Skeletal muscle tissue (tissue), 4 donors: ENCODE measurements around the gene TMEM229B. TPM values are rescaled to one million over a fixed set of nuclear protein-coding genes. Genes with fewer than 3 reads are reported as not detected.

Experiments
- H3K27ac ChIP-seq: one replicate; pipeline ENCODE4 v1.7.0; 2013; ENCODE audit warnings: mild to moderate bottlenecking, low read depth, low read length, inconsistent platforms
- H3K27me3 ChIP-seq, 3 donors: one replicate each; pipeline ENCODE4 v1.7.0; 2013; ENCODE audit warnings: low read length in 3 of 3; ENCODE audit not compliant: control insufficient read depth in 3 of 3, insufficient read depth in 3 of 3
- H3K36me3 ChIP-seq, 3 donors: one replicate each; pipeline ENCODE4 v1.7.0; 2013; ENCODE audit warnings: low read length in 3 of 3; ENCODE audit not compliant: control insufficient read depth in 3 of 3, insufficient read depth in 3 of 3
- H3K4me1 ChIP-seq, 3 donors: one replicate each; pipeline ENCODE4 v1.7.0; 2013; ENCODE audit warnings: low read length in 3 of 3, mild to moderate bottlenecking in 3 of 3; ENCODE audit not compliant: control insufficient read depth in 3 of 3, insufficient read depth in 3 of 3
- H3K4me3 ChIP-seq, 3 donors: one replicate each; pipeline ENCODE4 v1.7.0; 2013; ENCODE audit warnings: low read length in 3 of 3
- H3K9ac ChIP-seq, 3 donors: one replicate each; pipeline ENCODE4 v1.7.0; 2013; ENCODE audit warnings: low read length in 3 of 3, mild to moderate bottlenecking in 3 of 3, moderate library complexity in 2 of 3, low read depth in 1 of 3
- H3K9me3 ChIP-seq, 3 donors: one replicate each; pipeline ENCODE4 v1.7.0; 2013; ENCODE audit warnings: low read length in 3 of 3; ENCODE audit not compliant: control insufficient read depth in 3 of 3
- total RNA-seq: library from RNA; depleted of rRNA; stranded (reverse); fragments of >200 nt; gene quantifications from one replicate; pipeline ENCODE4 v1.2.3, GENCODE V29; 2014
- donor health status: Osteomylitis.

Gene TMEM229B
- total RNA-seq, 1 donor from 2014 or later, result 0.52 TPM

DNA sequence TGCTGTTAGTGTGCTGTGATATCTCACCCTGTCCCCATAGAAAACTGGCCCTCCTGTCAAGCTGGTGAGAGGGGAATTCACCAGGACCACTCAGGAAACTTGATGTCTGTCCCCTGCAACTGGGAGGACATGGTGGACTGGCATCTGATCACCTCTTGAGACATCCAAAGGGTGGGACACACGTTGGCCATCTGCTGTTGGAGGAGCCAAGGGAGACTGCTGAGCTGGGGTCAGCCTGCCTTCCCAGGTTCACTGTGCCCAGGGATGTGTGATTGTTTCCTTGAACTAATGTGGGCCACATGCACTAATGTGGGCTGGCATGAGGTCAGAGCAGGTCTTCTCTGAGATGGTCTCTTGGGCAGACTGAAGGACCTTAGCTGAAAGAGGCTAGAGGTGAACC, 16.7 kb upstream of the TMEM229B start:
- Histone ChIP-seq H3K9me3 (no peaks in the 10 kb centered on the region), H3K27ac (no peak overlapping the region), H3K27me3 (no peaks in the 10 kb centered on the region), H3K9ac (no peak overlapping the region), H3K36me3 (no peaks in the 10 kb centered on the region), H3K4me1 (no peaks in the 10 kb centered on the region), H3K4me3 (no peak overlapping the region)

DNA sequence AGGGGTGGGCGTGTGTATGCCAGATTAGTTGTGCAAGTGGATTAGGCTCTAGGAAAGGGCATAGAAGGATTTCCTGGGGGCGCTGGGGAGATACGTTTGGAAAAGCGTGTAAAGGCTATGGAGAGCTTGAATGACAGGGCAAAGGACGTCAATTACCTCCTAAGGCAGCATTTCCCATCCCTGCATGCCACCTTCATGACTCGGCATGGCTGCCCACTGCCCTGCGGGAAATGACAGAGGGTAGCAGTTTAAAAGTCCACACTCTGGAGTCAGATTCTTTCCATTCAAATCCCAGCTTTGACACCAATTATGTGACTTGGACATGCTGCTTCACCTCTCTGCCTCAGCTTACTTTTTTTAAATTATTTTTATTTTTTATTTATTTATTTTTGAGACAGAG, 14.8 kb upstream of the TMEM229B start:
- Histone ChIP-seq H3K9ac (no peak overlapping the region), H3K4me1 (no peaks in the 10 kb centered on the region), H3K27ac (no peak overlapping the region), H3K9me3 (no peaks in the 10 kb centered on the region), H3K36me3 (no peaks in the 10 kb centered on the region), H3K4me3 (no peak overlapping the region), H3K27me3 (no peaks in the 10 kb centered on the region)

DNA sequence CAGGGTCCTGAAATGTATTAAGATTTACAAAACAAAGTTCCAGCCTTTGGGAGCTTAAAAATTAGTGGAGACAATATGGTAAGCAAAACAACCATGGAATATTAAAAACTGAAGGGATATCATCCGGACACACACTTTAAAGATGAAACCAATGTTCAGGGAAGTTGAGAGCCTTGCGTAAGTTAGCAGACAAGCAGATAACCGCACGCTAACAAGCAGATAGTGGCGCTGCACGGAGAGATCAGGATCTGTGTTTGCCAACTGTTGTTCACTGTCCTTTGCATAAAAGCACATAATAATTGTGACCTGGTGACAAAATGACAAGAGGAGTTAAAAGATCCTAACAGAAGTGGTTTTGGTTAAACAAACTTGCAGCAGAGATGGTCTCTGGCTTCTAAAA, 14.3 kb upstream of the TMEM229B start:
- Histone ChIP-seq H3K9me3 (no peaks in the 10 kb centered on the region), H3K4me1 (no peaks in the 10 kb centered on the region), H3K36me3 (no peaks in the 10 kb centered on the region), H3K27me3 (no peaks in the 10 kb centered on the region), H3K27ac (no peak overlapping the region), H3K4me3 (no peak overlapping the region), H3K9ac (no peak overlapping the region)

DNA sequence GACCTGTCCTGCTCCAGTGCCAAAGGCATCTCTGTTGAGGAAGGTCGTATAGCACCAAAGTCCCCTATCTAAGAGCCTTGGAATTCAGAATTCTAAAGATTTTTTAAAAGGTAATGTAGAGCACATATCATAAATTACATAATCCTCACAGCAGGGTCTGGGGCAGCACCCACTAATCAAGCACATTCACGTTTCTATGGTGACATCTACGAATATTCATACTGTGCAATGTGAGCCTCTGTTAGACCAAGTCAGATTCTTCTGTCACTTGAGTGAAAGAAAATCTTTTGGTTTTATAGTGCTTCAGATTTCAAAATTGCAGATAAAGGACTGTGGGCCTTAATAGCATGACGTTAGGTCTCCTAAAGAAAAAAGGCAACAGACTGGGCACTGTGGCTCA, 13.1 kb upstream of the TMEM229B start:
- Histone ChIP-seq H3K9ac (no peak overlapping the region), H3K27ac (no peak overlapping the region)

DNA sequence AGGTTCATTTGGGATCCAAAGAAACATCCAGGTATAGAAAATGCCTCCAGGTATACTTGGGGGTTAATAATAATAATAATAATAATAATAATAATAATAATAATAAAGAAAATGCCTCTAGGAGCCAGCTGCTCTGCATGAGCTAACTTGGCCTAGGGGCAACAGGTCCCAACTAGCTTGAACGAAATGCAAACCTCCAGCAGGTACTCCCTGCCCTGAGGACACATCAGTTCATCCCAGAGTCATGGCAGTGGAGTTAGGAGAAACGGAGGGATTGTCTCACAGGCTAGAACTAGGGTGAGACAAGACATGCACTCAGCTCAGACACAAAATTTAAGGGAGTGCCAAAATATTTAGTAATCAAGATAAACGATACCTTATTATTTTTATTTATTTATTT, 12.5 kb upstream of the TMEM229B start:
- Histone ChIP-seq H3K36me3 (no peaks in the 10 kb centered on the region), H3K4me3 (no peak overlapping the region), H3K9ac (no peak overlapping the region), H3K27me3 (no peaks in the 10 kb centered on the region), H3K4me1 (no peaks in the 10 kb centered on the region), H3K27ac (no peak overlapping the region), H3K9me3 (no peaks in the 10 kb centered on the region)

More for the DNA sequence above, 13.1 kb upstream of the TMEM229B start:
- Histone ChIP-seq H3K36me3 (no peaks in the 10 kb centered on the region), H3K27me3 (no peaks in the 10 kb centered on the region), H3K4me1 (no peaks in the 10 kb centered on the region), H3K4me3 (no peak overlapping the region), H3K9me3 (no peaks in the 10 kb centered on the region)

DNA sequence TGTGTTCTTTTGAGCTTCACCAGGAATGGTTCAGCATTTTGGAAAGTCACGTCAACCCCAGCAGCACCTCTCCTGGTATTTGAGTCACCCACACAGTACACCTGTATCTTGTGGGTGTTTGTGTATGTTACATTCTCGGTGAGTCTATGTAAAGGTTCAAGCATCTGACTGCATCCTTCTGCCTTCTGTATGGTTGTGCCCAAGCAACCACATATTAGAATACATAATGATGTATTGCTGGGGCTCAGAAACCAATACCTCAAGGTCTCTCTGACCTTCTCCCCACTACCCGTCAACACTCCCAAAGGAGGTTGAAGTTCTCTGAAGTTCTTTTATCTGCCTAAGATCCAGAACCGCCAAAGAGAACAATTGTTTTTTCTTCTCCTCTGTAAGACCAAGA, 9.2 kb upstream of the TMEM229B start:
- no peaks in the 10 kb centered on the region for H3K9me3 ChIP-seq
- H3K4me3 ChIP-seq, result no peak overlapping the region
- H3K4me1 ChIP-seq, result no peaks in the 10 kb centered on the region
- H3K9ac ChIP-seq, result no peak overlapping the region
- H3K27ac ChIP-seq, result no peak overlapping the region
- no peaks in the 10 kb centered on the region for H3K27me3 ChIP-seq
- H3K36me3 ChIP-seq, result no peaks in the 10 kb centered on the region

DNA sequence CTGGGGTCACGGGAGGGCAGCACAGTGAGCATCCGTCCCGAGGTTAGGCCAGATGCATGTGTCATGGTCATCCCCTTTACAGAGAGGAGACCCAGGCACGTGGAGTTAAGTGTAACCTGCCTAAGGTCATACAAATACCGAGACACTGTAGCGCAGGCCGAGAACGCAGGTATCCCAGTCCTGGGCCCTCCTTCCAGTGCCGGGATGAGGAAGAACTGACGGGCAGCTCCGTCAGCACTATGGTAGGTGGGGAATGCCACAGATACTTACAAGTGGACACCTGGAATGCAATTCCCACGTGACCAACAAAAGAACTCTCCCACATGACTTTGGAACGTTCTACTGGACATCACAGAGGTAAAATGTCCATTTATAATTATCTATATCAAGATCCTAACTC, 8.7 kb upstream of the TMEM229B start:
- H3K36me3 ChIP-seq, result no peaks in the 10 kb centered on the region
- H3K4me1 ChIP-seq, result no peaks in the 10 kb centered on the region
- H3K9me3 ChIP-seq, result no peaks in the 10 kb centered on the region
- H3K9ac ChIP-seq, result no peak overlapping the region
- no peak overlapping the region for H3K4me3 ChIP-seq
- H3K27me3 ChIP-seq, result no peaks in the 10 kb centered on the region
- no peak overlapping the region for H3K27ac ChIP-seq

DNA sequence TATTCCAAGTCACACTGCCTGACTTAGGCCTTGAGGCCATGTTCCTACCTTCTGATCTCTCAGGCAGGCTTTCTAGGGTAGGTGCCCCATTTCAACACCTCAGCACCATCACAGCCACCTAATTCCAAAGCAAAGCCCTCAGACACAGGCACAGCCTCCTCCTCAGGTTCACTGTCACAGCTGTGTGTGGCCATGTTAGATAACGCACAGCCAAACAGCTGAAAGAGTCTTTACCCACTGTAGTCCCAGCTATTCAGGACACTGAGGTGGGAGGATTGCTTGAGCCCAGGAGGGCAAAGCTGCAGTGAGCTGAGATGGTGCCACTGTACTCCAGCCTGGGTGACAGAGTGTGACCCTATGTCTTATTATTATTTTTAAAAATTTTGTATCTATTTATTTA, 7.3 kb upstream of the TMEM229B start:
- no peak overlapping the region for H3K4me3 ChIP-seq
- no peaks in the 10 kb centered on the region for H3K27me3 ChIP-seq
- H3K9me3 ChIP-seq, result no peaks in the 10 kb centered on the region
- H3K4me1 ChIP-seq, result no peaks in the 10 kb centered on the region
- no peak overlapping the region for H3K27ac ChIP-seq
- no peak overlapping the region for H3K9ac ChIP-seq
- no peaks in the 10 kb centered on the region for H3K36me3 ChIP-seq

DNA sequence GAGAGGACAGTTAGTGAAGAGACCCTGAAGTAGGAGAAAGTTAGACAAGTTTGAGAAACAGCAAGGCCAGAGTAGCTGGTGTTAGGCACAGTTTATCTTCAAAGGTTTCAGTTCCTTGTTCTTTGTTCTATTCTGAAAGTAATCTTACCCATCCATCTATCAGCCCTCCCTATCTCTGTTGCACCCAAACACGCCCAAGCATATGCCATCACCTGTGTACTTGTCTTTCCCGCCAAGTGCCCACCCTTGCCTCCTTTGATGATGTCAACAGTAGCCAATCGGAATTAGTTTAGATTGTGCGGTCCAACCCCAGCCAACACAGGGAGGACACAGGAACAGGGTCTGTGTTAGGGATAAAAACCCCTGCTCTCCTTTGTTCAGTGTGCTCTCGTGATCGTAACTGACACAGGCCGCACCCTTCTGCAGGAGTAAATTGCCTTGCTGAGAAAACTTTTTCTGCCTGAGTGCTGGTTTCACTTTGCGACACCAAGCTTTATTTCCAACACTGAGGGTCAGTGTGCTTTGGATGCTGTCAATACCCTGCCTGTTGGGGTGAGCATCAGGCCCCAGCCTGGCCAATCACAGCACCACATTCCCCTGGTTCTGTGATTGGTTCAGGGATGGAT, 4.7 kb upstream of the TMEM229B start:
- Histone ChIP-seq H3K27me3 (no peaks in the 10 kb centered on the region), H3K9ac (no peak overlapping the region), H3K9me3 (no peaks in the 10 kb centered on the region), H3K4me3 (no peak overlapping the region), H3K36me3 (no peaks in the 10 kb centered on the region), H3K27ac (no peak overlapping the region), H3K4me1 (peaks cover 0 to 5% (median 3%) of the 10 kb centered on the region in 3 donors)

DNA sequence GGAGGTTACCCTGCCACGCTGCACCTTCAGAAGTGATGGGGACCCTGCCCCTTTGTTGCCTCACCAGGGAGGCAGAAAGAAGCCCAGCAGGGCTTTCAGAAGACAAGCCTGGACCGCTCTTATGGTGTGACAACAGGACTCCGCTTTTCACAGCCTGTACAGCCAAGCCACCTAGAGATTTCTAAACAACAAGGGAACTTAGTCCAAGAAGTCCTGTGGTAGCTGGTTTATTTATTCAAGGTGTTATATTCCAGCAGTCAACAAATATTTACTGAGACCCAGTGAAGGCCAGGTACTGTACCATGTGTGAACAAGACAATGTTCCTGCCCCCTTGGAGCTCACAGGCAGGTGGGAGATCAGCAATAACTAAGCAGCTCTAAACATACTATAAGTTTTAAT, 4.0 kb upstream of the TMEM229B start:
- H3K27ac ChIP-seq, result no peak overlapping the region
- no peaks in the 10 kb centered on the region for H3K27me3 ChIP-seq

More for the DNA sequence above, 4.0 kb upstream of the TMEM229B start:
- Histone ChIP-seq H3K4me3 (no peak overlapping the region), H3K36me3 (no peaks in the 10 kb centered on the region), H3K9me3 (no peaks in the 10 kb centered on the region), H3K9ac (no peak overlapping the region), H3K4me1 (peaks cover 5 to 12% (median 10%) of the 10 kb centered on the region in 3 donors)
